Embryonic facial prominence (tissue), 1 donor: ENCODE results near the gene SPANXN1.
"Not testable (repeated sequence)": the region's sequence is repeated elsewhere in the genome, so short reads cannot be mapped to it uniquely, and the experiment has no call there.

Experiments
- DNase-seq: peaks from one replicate; pipeline ENCODE4 v3.0.0-alpha.2; 2016; ENCODE audit errors: extremely low spot score

The SPANXN1 gene, protein sequence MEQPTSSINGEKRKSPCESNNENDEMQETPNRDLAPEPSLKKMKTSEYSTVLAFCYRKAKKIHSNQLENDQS

DNA sequence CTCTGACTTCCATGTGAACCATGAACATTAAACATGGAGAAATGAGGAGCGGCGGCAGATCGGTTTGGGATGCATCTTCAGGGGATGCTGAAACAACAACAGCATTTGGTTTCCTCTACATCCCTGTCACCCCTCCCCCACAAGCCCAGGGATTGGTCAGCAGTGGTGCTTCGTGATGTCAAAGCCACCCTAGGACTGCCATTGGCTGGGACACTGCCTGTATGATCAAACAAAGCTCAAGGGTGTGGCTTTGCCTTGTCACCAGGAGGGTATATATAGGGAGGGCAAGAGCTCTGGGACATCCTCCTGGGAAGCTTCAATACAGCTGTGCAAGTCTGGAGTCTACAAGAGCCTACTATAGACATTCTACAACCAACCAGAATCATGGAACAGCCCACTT lies at the start of gene SPANXN1:
Gene SPANXN1, plus strand, starts transcription at position 301 of the 400 bp plus-strand sequence. Its CDS starts 84 bp downstream, at position 385.
- not testable (repeated sequence) for DNase-seq

GRCh38 chrX:145199078-145199477 lies 48.2 kb upstream of the SPANXN1 start:
- no peak for DNase-seq

GRCh38 chrX:145213504-145213903 lies 33.8 kb upstream of the SPANXN1 start:
- no peak for DNase-seq

- DNase-seq = no peak
These were observed 44.9 kb downstream of the SPANXN1 start for GRCh38 chrX:145292218-145292617.
